Measurements from ENCODE around the gene STRN3. TPM values are rescaled to one million over a fixed set of nuclear protein-coding genes. Genes with fewer than 3 reads are reported as not detected.
A peak's percentile ranks its signal among the peaks of the same experiment; 100 is the strongest.

Gene STRN3
- total RNA-seq, 1 experiment from 2014 or later, result 52.1 TPM

- Mint-ChIP-seq H3K27me3 (ENCODE audit: low read depth) (no peaks in the 10 kb centered on the region), H3K27ac (peak overlapping the region in 1 of 3 experiments; percentile 33; a peak in 1 of 7 replicates), H3K9me3 (peaks cover 8 to 12% of the 10 kb centered on the region in 2 experiments; a peak in 2 of 5 replicates), H3K36me3 (ENCODE audit: insufficient read depth in 1 of 3, low read depth in 3 of 3) (peaks cover 4 to 17% (median 12%) of the 10 kb centered on the region in 3 experiments; a peak in 5 of 7 replicates), H3K4me3 (no peak overlapping the region), H3K4me1 (peaks cover 48 to 59% of the 10 kb centered on the region in 2 experiments)
- Histone ChIP-seq H3K27ac (ENCODE audit: insufficient read length, low read depth, low read length) (no peak overlapping the region), H3K27me3 (ENCODE audit: insufficient read depth, low read length) (no peaks in the 10 kb centered on the region), H3K79me2 (ENCODE audit: insufficient read depth, low read length) (peaks cover 31% of the 10 kb centered on the region; the same call in 1 of the 2 replicates), H2BK120ac (ENCODE audit: low read depth, low read length, poor library complexity, severe bottlenecking) (no peak overlapping the region), H4K8ac (replicated peaks; ENCODE audit: insufficient read length, low read depth, low read length) (no peak overlapping the region), H4K20me1 (ENCODE audit: control insufficient read depth, insufficient read depth, insufficient read length) (no peaks in the 10 kb centered on the region), H3K9me3 (ENCODE audit: control insufficient read depth, low read depth, low read length) (no peaks in the 10 kb centered on the region), H3K4me1 (ENCODE audit: insufficient read depth, low read length) (peaks cover 7% of the 10 kb centered on the region), H2BK12ac (ENCODE audit: insufficient read length, low read depth, low read length) (no peak overlapping the region), H3K4ac (ENCODE audit: low read depth, low read length) (no peak overlapping the region), H3T11ph (ENCODE audit: low read length) (no peak overlapping the region), H2BK5ac (ENCODE audit: insufficient read length, low read length) (no peak overlapping the region), H3K23me2 (ENCODE audit: insufficient read length, low read depth, low read length, poor library complexity, severe bottlenecking) (no peaks in the 10 kb centered on the region), H3K56ac (ENCODE audit: insufficient read length, low read depth, low read length) (no peak overlapping the region), H4K91ac (ENCODE audit: insufficient read length, low read depth, low read length) (no peak overlapping the region), H2AFZ (ENCODE audit: low read length) (no peak overlapping the region), H3K4me2 (ENCODE audit: insufficient read depth, insufficient read length, low read length) (no peak overlapping the region), H3K79me1 (ENCODE audit: insufficient read depth, low read depth, low read length, poor library complexity, severe bottlenecking) (peaks cover 6% of the 10 kb centered on the region), H2AK5ac (ENCODE audit: insufficient read length, low read length) (no peak overlapping the region), H3K23ac (ENCODE audit: insufficient read length, low read depth, low read length) (no peak overlapping the region), H2BK15ac (ENCODE audit: low read depth, low read length) (no peak overlapping the region), H4K5ac (ENCODE audit: insufficient read length, low read depth, low read length) (no peak overlapping the region), H3K9ac (ENCODE audit: extremely low read depth, insufficient read length, low read length) (no peak overlapping the region), H3K18ac (ENCODE audit: insufficient read length, low read depth, low read length) (no peak overlapping the region), H2BK20ac (ENCODE audit: low read depth, low read length, poor library complexity, severe bottlenecking) (no peak overlapping the region), H3K14ac (ENCODE audit: insufficient read depth, low read length) (no peak overlapping the region)
- no peak for DNase-seq
- no CpG with 5 or more reads among the region's 4 CpGs for WGBS (ENCODE audit: extremely low coverage, insufficient read length, low lambda C conversion rate)
- TF ChIP-seq CTCF (conservative IDR thresholded peaks at IDR 0.05), result no peak
Measured at GRCh38 chr14:30994681-30995620, 31.2 kb downstream of the STRN3 start.

All from H9 (cell line).